ENCODE measurements around the gene PRH1.

GRCh38 chr12:10851243-10851858 is 32.7 kb downstream of the PRH1 start:
- no peak for TF ChIP-seq CTCF (optimal IDR thresholded peaks at IDR 0.05 in 1 of 3, IDR thresholded peaks at IDR 0.05 in 1 of 3, conservative IDR thresholded peaks at IDR 0.05 in 1 of 3; ENCODE audit: extremely low read depth in 1 of 3, insufficient read depth in 2 of 3, low read length in 3 of 3)
- TF ChIP-seq EZH2 (IDR thresholded peaks at IDR 0.05; ENCODE audit: low read length), result no peak
